Sciatic nerve (tissue), 2 donors: Measurements from ENCODE around the gene DMWD. TPM values are rescaled to one million over a fixed set of nuclear protein-coding genes. Genes with fewer than 3 reads are reported as not detected.
"Not testable (repeated sequence)": the region's sequence is repeated elsewhere in the genome, so short reads cannot be mapped to it uniquely, and the experiment has no call there.

Experiments
- ATAC-seq: fragments of 200-7000 bp; cut with Tn5 transposase; one replicate; pipeline ENCODE4 v1.9.1; 2020; ENCODE audit warnings: mild to moderate bottlenecking, moderate library complexity
- DNase-seq: peaks from one replicate; pipeline ENCODE4 v3.0.0-alpha.2; 2020; ENCODE audit warnings: low spot score
- intact Hi-C: fragments of 100-400 bp; cut with DNase I; formaldehyde crosslinking; loops from one replicate; pipeline ENCODE4 v1.14.2; 2022
- total RNA-seq: library from RNA; stranded (reverse); fragmentation: NEBNext Ultra II Directional; extraction: Animal tissue kit (Norgen Biotek cat#: 25700); gene quantifications from one replicate; pipeline ENCODE4 v1.2.1, GENCODE V29; 2021
- donor health status: DM: no; HTN: no; CAD: no.
- donor health status: DM: no; HTN: no; CAD: no.

Gene DMWD
- total RNA-seq, 1 donor from 2014 or later, result 57.4 TPM

GRCh38 chr19:45764945-45765701, 27.5 kb downstream of the DMWD start:
- ATAC-seq (no peak), DNase-seq (no peak)
- intact Hi-C loops, result loop anchor here (10.0 kb wide), 1 partner anchor 70 kb away; the partner anchor contains the start of genes QPCTL and SNRPD2

GRCh38 chr19:45764475-45764874, 28.2 kb downstream of the DMWD start:
- no peak for ATAC-seq
- no peak for DNase-seq
- intact Hi-C loops, result loop anchor here (10.0 kb wide), 1 partner anchor 70 kb away; the partner anchor contains the start of genes QPCTL and SNRPD2

- intact Hi-C loops, result loop anchor here (10.0 kb wide), 1 partner anchor 69 kb away; the partner anchor contains the start of genes QPCTL and SNRPD2
- DNase-seq, result no peak
- ATAC-seq, result no peak
Observed at GRCh38 chr19:45763691-45764294, 28.9 kb downstream of the DMWD start.

DNA sequence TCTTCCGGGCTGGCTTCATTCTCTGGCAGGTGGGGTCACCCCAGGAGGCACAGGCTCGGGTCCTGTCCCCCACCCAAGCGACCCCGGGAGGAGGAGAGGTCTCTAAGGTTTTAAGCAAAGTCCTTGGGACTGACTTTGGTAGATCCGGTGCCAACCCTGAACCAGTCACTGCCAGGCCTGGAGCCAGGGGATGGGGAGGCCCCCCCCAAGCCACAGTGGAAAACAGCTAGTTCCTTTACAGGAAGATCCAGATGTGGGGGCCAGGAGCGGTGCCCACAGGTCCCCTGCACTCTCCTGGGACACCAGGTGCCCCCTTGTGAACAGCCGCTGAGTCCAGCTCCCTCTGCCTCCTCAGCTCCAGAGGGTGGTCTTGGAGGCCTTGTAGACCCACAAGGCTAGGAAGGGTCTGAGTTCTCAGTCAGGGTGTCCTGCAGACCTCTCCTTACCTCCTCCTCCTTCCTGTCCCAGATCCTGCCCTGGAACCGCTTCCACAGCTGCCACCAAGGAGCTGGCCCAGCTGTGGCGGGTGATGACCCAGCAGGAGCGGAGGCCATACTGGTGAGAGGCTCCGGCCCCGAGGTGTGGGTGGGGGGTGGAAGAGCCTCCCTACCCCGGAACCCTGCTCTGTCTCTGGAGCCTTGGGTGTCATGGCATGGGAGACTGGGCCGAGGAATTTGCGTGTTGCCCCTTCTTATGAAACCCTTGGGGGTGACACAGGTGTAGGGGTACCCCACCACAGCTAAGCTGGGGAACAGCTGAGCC, 29.6 kb downstream of the DMWD start:
- ATAC-seq (no peak), DNase-seq (no peak)
- intact Hi-C loops, result loop anchor here (10.0 kb wide), 1 partner anchor 68 kb away; the partner anchor contains the start of genes QPCTL and SNRPD2

GRCh38 chr19:45761714-45762113, 30.9 kb downstream of the DMWD start:
- DNase-seq, result no peak
- no peak for ATAC-seq
- intact Hi-C loops, result loop anchor here (10.0 kb wide), 1 partner anchor 67 kb away; the partner anchor contains the start of genes QPCTL and SNRPD2

- ATAC-seq (no peak), DNase-seq (no peak)
- intact Hi-C loops, result no loop called here
Observed at GRCh38 chr19:45758921-45759320, 33.7 kb downstream of the DMWD start.

- ATAC-seq, result no peak
- intact Hi-C loops, result no loop called here
- no peak for DNase-seq
Observed at GRCh38 chr19:45757695-45758094, 35.0 kb downstream of the DMWD start.

DNA sequence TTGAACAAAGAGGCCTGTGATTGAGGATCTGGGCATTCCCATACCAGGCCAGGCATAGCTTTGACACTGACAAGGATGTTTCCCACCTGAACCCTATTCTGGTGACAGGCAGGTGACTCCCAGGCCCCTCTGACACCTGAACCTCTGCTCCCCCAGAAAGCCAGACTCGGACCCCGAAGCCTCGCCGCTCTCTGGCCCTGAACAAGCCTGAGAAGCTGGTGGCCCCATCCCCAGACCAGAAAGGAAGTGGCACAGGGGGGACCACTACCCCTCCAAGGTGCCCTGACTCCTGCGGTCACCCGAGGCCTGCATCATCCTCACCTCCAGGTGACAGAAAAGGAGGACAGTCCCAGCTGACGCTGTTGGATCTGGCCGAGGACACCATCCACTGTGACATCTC, 38.3 kb downstream of the DMWD start:
- no peak for DNase-seq
- ATAC-seq, result no peak
- intact Hi-C loops, result no loop called here

DNA sequence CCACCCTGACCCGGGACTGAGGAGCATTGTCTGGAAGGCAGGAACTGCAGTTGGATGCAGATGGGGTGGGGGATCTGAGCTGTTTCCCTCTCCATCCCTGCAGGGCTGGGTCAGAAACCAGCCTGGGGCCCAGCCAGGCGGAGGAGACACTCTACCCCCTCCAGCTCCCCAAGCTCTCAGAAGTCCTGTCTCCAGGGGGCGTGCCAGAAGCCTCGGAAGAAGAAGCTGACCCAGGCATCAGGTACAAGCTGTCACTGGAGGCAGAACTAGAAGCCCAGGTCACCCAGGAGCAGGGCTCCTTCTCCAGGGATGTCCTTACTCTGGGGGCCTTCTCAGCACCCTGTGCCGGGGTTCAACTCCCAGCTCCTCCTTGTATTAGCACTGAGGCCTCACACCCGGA, 39.1 kb downstream of the DMWD start:
- no peak for DNase-seq
- intact Hi-C loops, result no loop called here
- ATAC-seq, result no peak

DNA sequence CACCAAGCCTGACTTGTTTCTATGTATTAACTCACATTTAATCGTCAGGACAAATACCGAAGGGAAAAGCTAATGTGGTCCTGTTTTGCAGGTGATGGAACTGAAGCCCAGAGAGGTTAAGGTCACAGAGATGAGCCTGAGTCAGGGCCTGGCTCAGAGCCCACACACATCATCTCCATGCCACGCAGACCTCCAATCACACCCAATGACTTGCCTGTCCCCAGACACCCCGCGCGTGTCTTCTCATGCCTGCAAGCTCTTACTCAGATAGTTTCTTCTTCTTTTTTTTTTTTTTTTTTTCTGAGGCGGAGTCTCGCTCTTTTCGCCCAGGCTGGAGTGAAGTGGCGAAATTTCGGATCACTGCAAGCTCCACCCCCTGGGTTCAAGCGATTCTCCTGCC, 40.0 kb downstream of the DMWD start:
- intact Hi-C loops, result no loop called here

GRCh38 chr19:45751483-45751882, 41.2 kb downstream of the DMWD start:
- DNase-seq, ATAC-seq, intact Hi-C loops: not testable (repeated sequence)

More for the DNA sequence above, 40.0 kb downstream of the DMWD start:
- ATAC-seq (no peak), DNase-seq (no peak)

GRCh38 chr19:45747513-45747912, 45.1 kb downstream of the DMWD start:
- intact Hi-C loops, result no loop called here
- ATAC-seq (no peak), DNase-seq (no peak)

DNA sequence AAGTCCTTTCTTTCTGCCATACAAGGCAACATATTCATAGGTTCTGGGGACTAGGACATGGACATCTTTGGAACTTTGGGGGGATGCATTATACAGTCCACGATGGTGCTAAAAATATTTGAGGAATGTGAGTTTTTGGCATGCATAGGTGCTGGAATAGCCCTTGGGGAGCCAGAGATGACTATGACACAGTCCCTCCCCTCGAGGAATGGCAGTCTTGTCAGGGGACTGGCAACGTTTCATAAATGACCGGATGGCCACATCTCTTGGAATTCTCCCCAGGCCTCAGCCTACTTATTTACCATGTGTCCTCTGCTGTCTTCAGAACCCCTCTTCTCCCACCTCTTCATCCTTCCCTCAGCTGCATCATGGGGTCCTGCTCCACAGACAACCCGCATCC, 45.8 kb downstream of the DMWD start:
- intact Hi-C loops, result no loop called here
- no peak for ATAC-seq
- no peak for DNase-seq

DNA sequence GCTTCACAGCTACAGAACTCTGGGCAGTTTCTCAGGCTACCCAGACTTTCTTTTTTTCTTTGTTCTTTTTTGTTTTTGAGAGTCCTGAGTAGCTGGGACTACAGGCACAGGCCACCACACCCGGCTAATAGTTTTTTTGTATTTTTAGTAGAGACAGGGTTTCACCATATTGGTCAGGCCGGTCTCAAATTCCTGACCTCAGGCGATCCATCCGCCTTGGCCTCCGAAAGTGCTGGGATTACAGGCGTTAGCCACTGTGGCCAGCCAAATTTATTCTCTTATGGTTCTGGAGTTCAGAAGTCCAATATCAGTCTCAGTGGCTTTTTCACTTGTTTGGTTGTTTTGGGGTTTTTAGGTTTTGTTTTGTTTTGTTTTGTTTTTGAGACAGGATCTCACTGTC, 47.0 kb downstream of the DMWD start:
- ATAC-seq (no peak), DNase-seq (no peak)
- intact Hi-C loops, result no loop called here

- DNase-seq (no peak), ATAC-seq (no peak)
- intact Hi-C loops, result no loop called here
Observed at GRCh38 chr19:45742969-45743368, 49.7 kb downstream of the DMWD start.

DNA sequence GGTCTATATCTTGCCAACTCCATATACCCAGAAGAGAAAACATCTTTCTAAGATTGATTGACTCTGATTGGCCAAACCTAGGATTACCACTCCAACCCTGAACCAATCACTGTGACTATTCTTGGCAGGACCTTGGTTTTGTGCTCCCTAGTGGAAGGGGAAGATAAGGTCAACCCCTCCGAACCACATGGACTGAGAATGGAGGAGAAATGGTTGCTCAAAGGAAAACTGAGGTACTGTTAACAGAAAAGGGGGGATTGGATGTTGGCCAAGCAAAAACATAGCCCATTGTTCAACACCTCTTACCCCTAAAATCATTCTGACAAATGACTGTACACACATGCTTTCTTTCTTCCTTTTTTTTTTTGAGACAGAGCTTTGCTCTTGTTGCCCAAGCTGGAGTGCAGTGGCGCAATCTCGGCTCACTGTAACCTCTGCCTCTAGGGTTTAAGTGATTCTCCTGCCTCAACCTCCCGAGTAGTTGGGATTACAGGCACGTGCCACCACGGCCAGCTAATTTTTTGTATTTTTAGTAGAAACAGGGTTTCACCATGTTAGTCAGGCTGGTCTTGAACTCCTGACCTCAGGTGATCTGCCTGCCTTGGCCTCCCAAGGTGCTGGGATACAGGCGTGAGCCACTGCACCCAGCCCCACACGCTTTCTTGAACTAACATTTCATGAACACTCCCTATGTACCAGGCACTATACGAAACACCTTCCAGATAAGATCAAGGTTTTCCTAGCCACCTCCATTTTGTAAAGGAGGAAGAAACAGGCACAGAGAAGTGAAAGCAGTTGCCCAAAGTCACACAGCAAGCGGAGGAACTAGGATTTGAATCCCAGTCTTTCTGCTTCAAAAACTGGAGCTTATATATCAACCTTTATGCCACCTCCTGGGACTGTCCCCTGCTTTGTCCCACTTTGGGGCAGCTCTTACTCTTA, 52.9 kb downstream of the DMWD start:
- DNase-seq (no peak), ATAC-seq (no peak)
- intact Hi-C loops, result no loop called here

DNA sequence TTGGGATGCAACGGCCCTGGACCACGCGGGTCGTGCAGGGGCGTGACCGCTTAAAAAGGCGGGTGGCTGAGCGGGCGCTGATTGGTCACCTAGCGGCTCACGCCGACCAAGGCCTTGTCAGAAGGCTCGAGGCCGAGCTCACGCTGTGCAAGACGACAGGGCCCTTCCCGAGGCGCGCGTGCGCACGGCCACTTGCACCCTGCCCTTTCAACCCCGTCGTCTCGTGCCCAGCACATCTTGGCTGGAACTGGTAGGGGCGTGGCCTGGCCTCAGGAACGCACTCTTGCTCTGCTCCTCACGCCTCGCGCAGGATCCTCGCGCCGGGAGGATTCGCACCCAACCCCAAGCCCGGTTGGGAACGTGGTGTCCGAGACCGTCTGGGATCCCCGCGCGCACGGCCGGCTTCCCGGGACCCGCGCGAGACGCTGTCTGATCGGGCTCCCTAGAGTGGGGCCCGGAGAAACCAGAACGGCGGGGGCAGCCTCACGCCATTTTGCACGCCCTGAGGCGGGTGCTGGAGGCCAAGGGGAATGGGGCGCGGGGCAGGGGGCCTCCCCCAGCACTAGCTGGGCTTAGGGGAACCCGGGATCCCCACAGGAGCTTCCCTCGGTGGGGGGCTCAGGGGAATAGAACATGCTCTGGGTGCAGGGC, 59.4 kb downstream of the DMWD start, which contains the start of gene MEIOSIN:
Gene MEIOSIN (plus strand): TSS at position 280 of the 651 bp plus-strand sequence. CDS start 1,938 bp downstream, outside the sequence.
- intact Hi-C loops, result no loop called here
- ATAC-seq (no peak), DNase-seq (no peak)
